GM19328 (cell line): ENCODE results near the gene CACNA1B.
"Not testable (repeated sequence)": the region's sequence is repeated elsewhere in the genome, so short reads cannot be mapped to it uniquely, and the experiment has no call there.

Experiments used
- ATAC-seq: cut with Tn5 transposase; IDR thresholded peaks from one replicate; pipeline ENCODE4 v1.9.1; 2021; ENCODE audit warnings: mild to moderate bottlenecking, moderate library complexity; ENCODE audit not compliant: unreplicated experiment

Gene CACNA1B

DNA sequence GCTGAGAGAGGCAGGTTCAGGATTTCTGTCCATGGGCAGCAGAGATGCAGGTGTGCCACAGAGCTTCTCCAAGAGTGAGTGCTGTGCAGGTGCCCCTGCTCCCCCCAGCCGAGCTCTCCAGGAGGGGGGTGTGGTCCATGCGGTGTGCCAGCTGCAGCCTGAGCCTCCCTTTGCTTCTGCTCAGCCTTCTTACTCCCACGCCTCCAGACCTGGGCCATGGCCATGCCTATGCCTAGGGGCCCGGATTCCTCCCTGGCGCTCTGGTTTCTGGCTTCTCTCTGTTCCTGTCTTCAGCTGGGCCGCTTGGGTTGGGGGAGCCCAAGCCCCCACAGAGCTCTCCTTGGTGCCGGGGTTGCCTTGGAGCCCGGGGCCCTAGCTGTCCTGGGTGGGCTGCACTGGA lies 133.3 kb downstream of the CACNA1B start:
- ATAC-seq, result no peak

GRCh38 chr9:138011951-138012500 lies 134.4 kb downstream of the CACNA1B start:
- no peak for ATAC-seq

DNA sequence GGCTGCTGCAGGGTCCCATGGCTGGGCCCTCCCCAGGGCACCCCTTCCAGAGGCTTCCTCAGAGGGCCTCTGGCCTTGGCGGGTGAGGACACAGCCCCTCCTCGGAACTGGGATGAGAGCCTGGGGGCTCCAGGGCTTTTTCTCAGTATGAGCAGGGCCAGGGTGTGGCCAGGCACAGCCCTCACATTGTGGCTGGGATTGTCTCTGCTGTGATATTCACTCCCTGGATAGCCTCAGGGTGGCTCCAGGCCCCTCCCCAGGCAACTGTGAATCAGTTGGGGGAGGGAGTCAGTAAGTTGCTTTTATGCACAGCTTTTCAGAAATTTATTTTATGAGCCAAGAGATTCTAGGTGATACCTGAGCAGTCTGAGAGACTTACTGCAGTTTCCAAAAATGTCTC lies 135.7 kb downstream of the CACNA1B start:
- no peak for ATAC-seq

GRCh38 chr9:138013836-138014562 lies 136.4 kb downstream of the CACNA1B start:
- ATAC-seq, result no peak

- ATAC-seq, result no peak
Observed at GRCh38 chr9:138014563-138014945, 137.0 kb downstream of the CACNA1B start.

DNA sequence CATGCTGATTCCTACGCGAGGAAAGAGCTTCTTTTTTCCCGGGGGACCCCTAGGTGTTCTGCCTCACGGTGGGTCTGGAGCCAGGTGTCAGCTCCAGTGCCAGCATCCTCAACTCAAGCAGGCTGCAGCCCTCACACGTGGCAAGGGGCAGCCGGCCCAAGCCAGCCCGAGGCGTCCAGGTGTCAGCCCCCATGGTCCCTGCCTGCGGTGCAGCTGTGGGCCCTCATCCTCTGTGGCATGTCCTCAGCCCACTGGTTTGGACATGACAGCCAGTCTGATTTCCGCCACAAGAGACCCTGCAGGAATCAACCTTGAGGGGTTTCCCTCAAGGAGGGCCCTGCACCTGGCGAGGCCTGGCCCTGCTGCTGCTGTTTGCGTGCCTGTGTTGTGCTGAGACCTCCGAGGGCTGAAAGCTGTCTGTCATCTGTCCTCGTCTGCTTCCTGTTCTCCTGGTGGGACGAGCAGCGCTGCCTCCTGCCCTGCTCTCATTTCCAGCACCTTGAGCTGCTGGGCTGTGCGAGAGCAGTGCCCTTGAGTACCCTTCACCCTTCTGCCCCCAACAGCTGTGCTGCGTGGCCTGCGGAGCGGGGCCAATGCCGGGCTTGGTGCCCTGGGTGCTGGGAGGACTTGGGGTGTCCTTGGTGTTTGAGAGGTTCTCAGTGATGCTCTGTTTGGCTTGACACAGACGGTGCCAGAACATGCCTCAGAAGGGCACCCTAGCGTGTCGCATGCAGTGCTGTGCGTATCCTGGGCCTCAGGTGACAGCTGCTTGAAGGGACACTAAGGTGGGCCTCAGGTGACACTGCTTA lies 137.6 kb downstream of the CACNA1B start:
- no peak for ATAC-seq

- no peak for ATAC-seq
Observed at GRCh38 chr9:138016406-138017187, 139.0 kb downstream of the CACNA1B start.

GRCh38 chr9:138017200-138017599 lies 139.6 kb downstream of the CACNA1B start:
- ATAC-seq, result no peak

- not testable (repeated sequence) for ATAC-seq
Observed at GRCh38 chr9:138019514-138019913, 141.9 kb downstream of the CACNA1B start.

DNA sequence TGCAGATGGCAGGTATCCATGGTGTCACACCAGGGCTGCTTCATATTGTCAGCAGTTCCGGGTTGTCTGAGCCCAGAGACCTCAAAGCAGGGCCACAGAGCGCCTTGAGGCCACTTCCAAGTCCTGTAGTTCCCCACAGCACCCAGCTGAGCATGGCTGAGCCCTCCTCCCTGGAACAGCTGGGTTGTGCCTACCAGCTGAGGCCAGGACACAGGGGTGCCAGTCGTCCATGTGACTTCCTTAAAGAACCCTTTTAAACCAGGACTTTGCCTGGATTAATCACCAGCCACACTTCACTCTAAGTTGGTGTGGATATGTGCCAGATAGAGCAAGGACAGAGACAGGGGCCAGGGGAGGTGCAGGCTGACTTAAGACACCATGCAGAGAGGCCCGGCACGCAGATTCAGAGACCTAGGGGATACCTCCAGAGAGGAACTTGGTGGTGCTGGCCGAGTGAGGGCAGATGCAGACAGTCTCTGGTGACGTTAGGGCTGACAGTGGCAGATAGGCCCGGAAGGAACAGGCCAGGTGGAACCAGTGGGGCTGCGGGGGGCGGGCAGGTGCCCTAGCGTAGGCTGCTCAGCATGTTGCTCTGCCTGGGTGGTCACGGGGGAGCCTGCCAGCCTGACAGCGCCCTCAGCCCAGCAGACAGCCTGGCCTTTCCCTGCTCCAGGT lies 142.7 kb downstream of the CACNA1B start:
- ATAC-seq, result no peak

DNA sequence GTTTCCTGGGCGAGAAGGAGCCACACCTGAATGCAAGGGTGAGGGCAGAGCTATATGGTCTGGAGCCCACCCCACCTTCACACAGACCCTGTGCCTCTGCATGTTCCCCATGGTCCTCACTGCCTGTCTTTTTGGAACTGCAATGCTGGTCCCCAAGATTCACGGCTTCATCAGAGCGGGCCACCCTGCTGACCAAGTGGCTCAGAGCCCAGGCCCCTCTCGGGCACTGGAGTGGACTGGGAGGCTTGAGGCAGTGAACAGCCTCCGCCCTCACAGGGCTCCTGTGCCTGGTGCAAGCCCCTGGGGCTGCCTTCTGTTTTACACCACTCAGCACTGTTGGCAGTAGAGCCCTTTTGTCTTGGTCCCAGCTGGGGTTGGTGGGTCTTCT lies 143.2 kb downstream of the CACNA1B start:
- ATAC-seq, result no peak

GRCh38 chr9:138021251-138022056 lies 143.9 kb downstream of the CACNA1B start:
- no peak for ATAC-seq

- ATAC-seq, result no peak
Observed at GRCh38 chr9:138022121-138022741, 144.6 kb downstream of the CACNA1B start.

DNA sequence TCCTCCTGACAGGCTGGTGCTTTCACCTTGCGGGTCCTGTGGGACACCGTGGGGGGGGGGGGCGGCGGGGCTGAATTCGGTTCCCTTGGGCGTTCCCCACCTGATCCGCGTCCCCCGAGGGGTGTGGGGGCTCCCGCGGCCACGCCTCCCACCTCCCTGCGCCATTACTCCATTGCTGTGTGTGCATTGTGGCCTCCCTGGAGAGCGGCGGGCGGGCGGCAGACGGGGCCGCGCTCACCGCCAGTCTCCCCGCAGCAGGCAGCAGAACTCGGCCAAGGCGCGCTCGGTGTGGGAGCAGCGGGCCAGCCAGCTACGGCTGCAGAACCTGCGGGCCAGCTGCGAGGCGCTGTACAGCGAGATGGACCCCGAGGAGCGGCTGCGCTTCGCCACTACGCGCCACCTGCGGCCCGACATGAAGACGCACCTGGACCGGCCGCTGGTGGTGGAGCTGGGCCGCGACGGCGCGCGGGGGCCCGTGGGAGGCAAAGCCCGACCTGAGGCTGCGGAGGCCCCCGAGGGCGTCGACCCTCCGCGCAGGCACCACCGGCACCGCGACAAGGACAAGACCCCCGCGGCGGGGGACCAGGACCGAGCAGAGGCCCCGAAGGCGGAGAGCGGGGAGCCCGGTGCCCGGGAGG lies 145.3 kb downstream of the CACNA1B start:
- ATAC-seq, result no peak

DNA sequence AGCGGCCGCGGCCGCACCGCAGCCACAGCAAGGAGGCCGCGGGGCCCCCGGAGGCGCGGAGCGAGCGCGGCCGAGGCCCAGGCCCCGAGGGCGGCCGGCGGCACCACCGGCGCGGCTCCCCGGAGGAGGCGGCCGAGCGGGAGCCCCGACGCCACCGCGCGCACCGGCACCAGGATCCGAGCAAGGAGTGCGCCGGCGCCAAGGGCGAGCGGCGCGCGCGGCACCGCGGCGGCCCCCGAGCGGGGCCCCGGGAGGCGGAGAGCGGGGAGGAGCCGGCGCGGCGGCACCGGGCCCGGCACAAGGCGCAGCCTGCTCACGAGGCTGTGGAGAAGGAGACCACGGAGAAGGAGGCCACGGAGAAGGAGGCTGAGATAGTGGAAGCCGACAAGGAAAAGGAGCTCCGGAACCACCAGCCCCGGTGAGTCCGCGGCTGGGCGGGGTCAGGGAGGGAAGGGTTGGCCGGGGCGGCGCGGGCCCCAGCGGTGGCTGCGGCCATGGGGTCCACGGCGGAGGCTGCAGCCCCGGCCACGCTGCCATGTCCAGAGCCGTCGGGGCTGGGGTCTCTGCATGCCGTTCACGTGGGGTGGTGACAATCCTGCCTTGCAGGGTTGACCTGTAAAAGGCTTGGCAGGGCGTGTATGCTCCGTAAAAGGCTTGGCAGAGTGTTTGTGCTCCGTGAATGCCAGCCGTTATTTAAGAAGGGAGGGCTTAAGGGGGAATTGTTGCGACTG lies 146.0 kb downstream of the CACNA1B start:
- no peak for ATAC-seq

DNA sequence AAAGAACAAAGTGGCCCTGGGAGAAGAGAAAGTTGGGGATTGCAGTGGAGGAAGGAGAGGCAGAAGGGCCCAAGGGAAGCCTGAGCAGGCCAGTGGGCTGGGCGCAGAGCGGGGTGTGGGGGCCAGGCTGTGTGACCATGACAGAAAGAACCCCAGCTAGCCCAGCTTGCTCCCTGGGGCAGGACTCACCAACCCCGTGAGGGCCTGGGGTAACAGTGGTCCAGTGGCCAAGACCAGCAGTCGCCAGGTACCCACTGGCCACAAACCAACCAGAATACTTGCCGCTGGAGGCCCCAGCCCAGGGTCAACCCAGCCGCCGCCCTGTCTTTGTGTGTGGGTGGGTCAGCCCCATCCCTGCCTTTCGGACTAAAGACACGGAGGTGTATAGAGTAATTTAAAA lies 146.5 kb downstream of the CACNA1B start:
- no peak for ATAC-seq

DNA sequence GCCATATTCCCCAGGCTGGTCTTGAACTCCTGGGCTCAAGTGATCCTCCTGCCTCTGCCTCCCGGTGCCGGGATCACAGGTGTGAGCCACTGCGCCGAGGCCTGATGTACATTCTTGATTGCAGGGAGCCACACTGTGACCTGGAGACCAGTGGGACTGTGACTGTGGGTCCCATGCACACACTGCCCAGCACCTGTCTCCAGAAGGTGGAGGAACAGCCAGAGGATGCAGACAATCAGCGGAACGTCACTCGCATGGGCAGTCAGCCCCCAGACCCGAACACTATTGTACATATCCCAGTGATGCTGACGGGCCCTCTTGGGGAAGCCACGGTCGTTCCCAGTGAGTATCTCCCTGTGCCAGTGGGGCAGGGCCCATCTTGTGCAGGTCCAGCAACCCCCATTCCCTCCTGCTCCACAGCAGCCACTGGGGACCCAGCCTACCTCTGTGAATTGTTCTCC lies 147.3 kb downstream of the CACNA1B start:
- ATAC-seq, result no peak

GRCh38 chr9:138025417-138025816 lies 147.8 kb downstream of the CACNA1B start:
- ATAC-seq, result no peak
